Adipose tissue (tissue), 3 donors: ENCODE data around the gene IPO5. TPM values are rescaled to one million over a fixed set of nuclear protein-coding genes. Genes with fewer than 3 reads are reported as not detected.

ENCODE experiments used
- polyA plus RNA-seq, 3 donors: library from polyadenylated mRNA; stranded (reverse); fragments of 200-250 nt; gene quantifications; one replicate each; pipeline ENCODE4 v1.2.3, GENCODE V29; 2013
- donor health status: healthy with polysubstance abuse.
- donor health status: Bipolar disorder and iron deficiency.
- donor health status: healthy.

The IPO5 gene
- polyA plus RNA-seq, 3 donors, result 49.4 to 59.2 (median 51.0) TPM

Other genes with a start within 250 kb of the IPO5 start
- gene FARP1, start 189.4 kb downstream of the IPO5 start, polyA plus RNA-seq, result 10 to 100 TPM in 1 of 3 donors, 1 to 10 TPM in 2; 8.3 to 20.7 (median 9.6) TPM
- not detected for gene RNF113B, start 223.6 kb downstream of the IPO5 start, polyA plus RNA-seq